Measurements from ENCODE around the gene TSPOAP1.

TSPOAP1 gene

DNA sequence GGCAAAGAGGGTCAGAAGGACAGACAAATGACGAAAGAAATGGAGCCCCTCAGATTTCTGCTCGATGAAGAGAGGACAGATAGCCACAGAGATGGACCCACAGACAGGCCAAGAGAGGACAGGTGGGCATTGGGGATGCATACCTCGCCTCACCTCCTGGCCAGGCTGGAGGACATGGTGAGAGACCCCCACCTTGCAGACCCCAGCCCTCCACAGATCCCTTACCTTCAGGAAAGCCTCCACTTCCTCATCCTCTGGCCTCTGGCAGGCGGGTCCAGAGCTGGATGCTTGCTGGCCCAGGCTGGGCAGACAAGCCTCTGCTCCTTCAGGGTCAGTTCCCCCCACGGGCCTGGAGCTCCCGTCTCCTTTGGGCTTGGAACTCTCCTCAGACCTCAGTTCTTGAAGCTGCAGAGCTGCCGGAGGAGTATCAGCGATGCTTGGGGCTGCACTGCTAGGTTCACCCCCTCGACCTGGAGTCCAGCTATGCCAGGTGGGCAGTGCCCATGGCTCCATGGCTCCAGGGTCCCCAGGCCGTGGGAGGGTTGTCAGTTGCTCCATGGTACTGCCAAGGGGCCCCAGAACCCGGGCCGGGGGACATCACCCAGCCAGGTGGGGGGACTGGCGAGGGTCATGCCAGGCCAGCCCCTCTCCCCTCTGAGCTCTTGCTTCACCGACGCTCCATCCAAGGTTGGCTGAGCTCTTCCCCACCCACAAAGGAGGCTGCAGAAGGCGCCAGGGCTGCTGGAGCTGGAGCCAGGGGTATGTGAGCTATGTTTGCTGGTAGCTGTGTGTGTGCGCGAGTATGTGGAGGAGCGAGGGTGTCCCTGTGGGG, 1.0 kb downstream of the TSPOAP1 start:
- no peak for DNase-seq

DNA sequence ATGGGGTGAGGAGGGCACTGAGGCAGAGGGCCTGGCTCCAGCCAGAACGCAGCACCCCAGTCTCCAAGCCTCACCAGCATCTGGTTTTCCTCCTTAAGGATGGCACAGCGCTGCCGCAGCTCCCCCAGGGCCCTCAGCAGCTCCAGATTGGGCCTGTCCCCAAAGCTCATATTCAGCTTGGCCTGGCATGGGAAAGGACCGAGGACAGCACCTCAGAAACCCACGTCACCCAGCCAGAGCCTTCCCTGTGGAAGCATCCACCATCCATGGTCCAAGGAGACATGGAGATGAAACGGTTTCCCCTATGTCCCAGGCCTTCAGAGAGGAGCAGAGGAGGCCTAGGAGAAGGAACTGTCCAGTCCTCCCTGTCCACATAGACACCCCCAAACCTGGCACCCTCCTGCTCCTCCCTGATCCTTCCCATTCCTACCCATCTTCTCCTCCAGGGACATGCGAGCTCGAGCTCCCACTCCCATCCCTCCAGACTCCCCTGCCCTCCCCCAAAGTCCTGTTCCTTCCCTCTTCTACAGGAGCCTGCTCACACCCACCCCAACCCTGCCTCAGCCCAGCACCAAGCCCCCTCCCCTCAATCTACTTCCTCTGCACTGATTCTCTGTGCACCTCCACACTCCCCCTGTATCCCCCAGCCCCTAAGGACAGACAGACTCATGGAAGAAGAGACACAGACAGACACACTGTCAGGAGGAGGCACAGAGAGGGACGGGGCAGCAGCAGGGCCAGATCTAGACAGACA, 1.8 kb downstream of the TSPOAP1 start:
- DNase-seq: no peak

DNA sequence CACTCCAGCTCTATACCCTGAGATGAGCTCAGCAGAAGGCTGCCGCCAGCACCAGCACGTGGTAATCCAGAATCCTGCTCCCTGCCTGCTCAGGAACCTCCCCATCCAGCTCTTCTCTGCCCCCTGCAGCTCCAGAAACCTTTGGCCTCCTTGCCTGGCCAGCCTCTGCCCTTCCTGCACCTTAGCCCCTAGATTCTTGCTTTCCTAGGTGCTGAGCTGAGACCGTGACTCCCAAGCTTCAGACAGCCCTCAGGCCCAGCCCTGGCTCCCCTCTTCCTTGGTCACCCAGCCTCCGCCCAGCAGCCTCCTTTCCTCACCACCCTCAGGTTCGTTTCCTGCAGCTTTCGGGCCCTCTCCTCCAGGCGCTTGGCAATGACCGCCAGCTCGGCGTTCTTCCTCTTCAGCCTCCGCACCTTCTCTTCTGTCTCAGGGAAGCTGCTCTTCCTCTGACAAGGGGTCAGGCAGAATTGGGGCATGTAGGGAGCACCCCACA, 2.6 kb downstream of the TSPOAP1 start:
- no peak for DNase-seq

DNA sequence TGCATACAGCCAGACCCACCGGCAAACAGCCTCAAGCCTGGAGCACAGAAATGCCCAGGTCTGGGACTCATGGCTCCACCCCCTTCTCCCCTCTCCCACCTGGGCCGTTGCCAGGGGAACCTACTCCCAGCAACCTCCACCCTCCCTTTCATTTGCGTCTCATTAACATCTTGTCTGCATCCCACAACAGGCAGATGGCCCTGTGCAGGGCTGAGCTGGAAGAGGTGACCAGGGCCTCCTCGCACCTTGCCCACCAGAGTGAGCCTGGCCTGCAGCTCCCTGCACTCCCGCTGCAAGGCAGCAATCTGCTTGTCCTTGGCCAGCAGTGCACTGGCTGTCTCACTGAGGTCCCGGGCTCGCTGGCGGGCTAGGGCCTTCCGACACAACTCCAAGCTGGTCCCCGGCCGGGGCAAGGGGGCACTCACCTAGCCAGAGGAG, 3.3 kb downstream of the TSPOAP1 start:
- DNase-seq: no peak

DNA sequence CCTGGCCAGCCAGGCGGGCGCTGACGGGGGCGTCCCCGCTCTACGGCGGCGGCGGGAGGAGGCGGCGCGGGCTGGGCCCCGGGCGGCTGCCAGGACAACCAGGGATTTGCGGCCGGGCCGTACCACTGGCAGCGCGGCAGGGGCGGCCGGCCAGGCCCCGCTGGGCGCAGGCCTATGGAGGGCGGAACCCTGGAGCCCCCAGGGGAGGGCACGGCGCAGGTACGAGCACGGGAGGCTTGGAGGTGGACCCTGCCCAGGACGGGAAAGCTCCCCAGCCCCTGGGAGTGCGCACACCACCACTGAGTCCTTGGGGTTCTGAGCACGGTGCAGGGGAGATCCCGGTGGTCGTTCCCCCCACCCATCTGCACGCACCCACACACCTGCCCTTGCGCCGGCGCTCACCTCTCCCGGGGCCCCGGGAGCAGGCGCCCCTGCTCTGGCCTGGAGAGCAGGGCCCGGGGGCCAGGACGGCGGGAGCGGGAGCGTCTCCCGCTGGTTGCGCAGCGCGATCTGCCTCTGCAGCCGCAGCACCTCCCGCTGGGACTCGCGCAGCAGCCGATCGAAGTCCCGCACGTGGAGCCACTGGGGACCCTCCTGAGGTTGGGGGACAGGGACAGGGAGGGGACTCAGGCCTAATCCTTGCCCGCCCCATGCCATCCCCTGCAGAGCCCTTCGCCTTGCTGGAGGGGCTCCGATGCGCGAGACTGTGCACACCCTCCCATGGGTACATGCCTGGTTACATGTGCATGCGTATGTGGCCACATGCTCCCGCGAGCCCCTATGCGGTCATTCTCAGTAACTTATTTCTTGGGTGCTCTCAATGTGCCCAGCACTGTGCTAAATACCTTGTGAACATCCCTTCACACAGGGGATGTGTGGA, 3.9 kb downstream of the TSPOAP1 start:
- no peak for DNase-seq

DNA sequence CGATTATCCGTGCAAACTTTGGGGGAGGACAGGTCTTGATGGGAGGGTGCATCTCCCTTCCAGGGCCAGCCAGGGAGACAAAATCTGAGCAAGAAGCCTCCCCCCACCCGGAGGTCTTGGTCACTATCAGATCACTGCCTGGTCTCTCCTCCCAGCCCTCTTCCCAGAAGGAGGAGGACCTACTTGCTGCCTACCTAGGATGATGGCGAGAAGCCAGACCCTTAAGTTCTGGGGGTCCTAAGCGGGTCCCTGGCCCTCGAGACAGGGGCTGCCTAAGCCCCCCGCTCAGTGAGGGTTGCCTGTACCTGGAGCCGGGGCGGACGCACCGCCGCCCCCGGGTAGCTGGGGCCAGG, 4.6 kb downstream of the TSPOAP1 start:
- DNase-seq: no peak

DNA sequence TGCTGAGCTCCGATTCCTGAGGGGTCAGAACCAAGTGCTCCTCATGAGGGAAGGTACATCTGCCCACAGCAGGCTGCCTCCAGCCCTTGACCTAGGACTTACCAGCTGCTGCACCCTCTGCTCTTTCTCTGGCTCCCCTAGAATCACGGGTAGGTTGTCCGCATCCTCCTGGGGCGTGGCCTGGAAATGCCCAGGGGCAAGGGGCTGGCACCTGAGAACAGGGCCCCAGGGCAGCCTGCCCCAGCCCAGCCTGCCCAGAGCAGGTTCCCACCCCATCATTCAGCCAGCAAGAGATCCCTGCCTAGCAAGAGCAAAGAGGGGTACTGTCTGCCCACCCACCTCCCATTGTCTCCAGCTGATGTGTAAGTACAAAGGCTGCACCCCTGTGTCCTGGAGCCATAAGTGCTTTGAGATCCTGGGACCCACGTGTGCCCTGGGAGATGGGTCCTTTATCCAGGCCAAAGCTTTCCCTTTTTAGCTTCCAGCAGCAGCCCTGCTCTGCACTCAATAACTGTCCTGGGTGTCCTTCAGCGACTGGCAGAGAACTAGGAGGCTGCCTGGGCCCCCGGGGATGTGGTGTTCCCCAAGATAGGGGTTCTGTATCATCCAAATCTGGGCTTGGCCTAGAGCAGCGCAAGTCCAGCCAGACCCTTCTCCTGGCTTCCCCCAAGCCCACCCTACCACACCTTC, 5.1 kb downstream of the TSPOAP1 start:
- DNase-seq: no peak

DNA sequence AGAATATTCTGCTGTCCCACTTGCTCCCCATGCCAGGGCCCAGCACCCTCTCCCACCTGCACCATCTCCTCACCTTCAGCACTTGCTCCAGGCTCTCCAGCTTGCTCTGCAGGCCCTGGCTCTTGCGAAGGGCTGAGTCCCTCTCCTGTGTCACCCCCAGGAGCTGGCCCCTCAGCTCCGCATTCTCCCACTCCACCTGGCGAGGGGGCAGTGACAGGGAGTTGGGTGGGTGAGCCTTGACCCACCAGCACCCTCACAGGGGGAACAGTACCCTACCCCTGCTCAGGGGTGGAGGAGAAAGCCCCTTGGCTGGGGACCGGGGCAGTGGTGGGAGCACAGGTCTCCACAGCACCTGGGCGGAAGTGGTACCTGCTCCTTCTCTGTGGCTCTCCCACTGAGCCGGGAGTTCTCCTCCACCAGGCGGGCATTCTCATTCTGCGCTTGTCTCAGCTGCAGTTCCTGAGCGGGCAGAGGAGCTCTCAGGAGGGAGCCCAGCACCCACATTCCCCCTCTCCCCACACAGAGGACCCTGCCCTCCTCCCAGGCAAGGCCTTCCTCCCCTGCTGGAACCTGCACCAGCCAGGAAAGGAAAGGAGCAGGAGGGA, 5.9 kb downstream of the TSPOAP1 start:
- DNase-seq: no peak

DNA sequence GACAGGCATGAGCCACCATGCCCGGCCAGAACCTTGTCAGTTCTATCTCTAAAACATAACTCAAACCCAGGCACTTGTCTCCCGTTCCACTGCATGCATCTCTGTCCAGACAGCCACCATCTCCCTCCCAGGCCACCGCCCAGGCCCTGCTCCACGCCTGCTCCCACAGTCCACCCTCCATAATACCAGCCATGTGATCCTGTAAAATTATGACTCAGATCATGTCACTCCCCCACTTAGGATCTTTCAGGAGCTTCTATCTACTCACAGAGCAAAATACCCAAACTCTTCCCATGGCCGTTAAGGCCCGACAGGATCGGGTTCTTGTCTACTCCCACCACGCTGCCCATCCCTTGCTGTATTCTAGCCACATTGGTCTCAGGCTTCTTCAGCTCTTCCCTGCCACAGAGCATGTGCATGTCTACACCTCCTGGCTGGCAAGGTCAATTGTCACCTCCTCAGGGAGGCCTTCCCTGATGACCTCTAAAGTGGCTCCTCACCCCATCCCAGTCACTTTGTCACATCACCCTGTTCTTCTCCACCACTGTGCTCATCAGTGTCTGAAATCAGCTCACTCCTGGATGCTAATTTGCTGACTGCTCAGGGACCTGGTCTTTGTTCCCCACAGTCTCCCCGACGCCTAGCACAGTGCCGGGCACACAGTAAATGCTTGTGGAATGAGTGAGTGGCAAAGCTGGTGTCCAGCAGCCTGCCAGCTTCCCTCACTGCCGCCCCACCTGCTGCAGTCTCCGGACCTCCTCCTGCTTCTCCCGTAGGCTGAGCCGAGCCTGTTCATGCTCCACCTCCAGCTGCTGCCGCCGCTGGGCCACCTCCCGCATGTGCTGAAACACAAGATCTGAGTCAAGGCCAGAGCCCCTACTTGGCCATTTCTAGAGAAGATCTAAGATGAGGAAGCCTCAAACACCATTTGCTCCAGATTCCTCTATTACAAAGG, 6.7 kb downstream of the TSPOAP1 start:
- DNase-seq: no peak

DNA sequence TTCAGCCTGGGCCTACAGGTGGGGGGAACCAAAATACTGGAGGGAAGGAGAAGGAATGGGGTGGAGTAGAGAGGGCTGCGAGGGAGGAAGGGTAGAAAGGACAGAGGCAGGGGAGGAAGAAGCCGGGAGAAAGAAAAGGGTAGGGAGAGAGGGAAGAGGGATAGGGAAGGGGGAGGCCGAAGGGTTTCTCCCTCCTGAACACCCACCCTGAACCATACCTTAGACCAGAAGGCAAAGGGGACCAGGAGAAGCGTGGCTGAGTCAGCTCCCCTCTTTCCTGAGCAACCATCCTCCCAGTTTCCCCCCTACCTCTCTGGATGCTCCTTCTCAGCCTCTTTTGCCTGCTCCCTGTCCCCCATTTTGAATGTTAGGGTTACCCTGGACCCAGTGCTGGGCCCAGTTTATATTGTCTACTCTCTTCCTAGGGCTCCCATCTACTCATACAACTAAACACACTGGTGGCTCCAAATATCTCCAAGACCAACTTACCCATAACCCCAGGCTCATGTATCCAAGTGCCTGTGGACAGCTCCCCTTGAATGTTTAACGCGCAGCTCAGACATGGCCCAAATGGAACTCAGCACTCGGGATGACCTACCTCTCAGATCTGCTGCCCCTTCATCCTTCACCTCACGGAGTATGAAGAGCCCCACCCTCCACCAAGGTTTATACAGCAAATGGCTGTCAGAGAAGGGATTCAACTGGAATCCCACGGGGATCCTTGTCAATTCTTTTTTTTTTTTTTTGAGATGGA, 7.8 kb downstream of the TSPOAP1 start:
- no peak for DNase-seq

DNA sequence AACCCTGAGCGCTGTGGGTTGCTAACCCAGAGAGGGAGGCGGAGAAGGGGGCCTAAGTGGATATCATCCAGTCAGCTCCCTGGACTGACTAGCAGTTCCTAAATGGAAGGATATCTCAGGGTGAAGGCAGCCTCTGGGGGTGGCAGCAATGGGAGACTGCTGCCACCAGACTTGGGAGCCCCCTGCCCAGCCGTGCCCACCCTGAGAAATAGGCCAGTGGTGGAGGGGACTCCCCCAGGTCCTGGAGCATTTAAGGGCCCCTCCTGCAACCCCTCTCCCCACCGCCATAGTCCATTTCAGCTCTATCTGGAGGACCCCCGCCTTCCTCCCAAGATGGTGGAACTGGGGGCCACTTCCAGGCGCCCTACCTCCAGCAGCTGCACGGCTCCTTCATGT, 8.4 kb downstream of the TSPOAP1 start:
- no peak for DNase-seq

DNA sequence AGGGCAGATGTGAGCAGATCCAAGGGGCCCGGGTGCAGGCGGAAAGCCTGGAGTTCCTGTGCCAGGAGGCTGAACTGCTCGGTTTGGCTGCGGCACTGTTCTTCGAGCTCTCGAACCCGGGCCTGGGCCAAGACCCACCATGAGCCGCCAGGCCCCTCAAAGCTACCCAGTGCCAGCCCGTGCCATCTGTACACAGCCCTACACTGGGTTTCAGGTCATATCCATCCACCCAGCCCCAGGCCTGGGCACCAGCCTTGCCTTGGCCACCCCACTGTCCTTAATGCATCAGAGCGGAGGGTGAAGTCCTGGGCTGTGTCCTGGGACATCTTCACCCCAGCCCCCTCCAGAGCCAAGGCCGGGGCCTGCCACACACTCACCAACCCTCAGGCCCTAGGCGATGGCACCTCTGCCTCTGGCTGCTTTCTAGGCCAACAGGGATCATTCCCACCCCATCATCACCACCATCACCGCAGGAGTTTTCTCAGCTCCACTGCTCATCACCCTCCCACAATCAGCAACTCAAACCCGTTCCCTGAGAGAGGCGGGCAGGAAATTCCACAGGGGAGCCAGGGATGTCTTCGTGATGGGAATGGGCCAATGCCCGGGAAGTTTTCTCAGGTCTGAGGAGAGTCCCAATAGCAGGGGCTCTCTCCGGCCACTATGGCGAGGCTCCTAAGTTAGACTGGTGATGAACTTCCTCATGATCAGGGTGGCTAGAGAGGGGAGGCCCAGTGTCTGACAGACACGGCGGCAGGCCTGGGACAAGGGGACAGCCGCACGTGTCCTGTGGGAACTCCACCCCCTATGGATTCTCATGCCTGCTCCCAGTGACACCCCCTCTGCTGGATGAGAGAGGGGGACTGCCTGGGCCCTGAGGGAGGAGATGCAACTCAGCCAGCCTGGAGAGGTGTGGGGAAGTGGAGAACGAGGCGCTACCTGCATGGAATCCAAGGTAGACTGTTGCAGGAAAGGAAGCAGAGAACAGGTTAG, 9.1 kb downstream of the TSPOAP1 start:
- DNase-seq: no peak

DNA sequence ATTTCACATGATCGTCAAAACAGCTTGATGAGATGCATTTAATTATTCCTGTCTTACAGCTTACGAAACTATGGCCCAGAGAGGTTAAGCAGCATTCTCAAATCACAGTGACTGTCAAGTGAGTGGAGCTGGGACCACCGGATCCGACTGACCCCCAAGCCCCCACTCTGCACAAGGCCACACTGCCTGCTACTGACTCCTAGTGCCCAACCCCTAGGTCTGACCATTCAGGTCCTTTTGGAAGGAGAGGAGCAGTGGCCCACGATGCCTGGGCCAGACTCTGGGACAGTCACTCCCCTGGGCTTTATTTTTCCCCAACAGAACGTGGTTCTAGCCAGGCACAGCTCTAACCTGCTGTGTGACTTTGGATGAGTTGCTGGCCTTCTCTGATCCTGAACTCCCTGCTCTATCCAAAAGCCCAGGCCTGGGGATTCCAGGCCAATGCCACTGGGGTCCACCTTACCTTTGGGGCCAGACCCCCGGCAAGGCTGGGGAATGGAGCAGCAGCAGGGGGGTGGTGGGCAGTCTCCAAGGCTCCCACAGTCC, 9.9 kb downstream of the TSPOAP1 start:
- DNase-seq: no peak

DNA sequence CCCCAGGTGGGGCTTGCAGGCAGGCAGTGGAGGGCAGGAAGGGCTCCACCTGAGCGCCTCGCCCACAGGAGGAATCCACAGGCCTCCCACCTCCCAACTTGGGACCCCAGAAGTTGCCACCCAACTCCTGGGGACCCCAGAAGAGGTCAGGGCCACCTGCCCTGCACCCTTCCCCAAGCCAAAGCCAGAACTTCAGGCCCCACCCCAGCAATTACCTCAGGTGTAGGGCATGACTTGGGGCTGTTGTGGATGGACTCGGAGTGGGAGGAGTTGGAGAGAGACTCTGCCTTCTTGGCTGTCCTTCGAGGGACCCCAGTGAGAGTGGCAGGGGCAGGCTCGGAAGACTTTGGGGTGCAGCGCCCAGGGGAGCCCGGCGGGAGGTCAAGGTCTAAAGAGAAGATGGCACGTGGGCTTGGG, 10.5 kb downstream of the TSPOAP1 start:
- DNase-seq: no peak

DNA sequence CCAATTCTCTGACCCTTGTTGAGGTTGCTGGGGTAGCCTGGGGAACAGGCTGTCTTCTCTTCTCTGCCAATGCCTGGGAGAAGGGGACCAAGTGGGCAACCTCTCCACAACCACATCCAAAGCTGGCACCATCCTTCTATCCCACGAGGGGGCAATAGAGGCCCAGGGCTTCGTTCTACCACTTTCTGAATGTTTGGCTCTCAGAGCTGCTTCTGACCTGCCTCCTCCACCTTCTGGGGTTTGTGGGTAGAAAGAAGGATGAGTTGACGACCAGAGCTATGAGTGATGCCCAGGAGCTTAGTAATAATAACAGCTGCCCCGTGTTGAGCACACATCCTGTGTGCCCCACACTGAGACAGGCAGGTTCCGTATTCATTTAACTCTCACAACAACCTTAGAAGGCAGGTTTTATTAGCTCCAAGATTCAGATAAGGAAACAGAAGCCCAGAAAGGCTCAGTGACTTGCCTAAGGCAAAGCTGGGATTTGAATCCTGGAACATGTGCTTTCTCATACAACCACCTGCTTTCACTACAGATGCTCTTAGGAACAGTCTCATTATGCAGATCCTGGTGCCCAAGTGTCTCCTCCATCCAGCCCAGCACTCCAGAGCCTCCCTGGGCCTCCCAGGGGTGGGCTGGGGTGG, 11.1 kb downstream of the TSPOAP1 start:
- DNase-seq: no peak

DNA sequence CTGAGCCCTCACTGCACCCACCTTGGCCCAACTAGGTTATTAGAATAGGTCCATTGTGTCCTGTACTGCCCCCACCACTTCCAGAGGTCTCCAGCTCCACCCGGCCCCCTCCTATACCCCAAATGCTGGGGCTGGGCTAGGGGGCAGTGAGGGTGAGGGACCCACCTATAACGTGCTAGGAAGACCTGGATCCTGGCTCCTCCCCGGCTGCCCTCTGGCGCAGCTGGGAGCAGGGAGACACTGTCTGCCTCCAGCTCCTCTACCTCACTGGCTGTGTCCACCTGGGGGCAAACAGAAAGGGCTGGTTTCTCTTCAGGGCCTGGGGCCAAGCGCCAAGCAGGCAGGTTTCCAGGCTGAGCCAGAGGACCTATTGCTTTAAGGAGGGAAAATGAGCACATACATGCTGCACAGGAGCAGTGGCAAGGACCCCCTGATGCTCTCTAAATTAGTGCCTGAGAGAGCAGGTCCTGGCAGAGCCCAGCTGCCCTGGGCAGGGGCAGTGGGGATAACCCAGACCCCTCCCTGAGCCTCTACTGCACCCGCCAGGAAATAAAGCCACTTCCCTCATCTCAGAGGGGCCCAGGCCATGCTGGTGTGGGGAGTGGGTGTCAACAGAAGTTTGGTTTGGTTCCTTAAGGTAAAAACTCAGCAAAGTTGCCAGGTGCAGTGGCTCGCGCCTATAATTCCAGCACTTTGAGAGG, 12.2 kb downstream of the TSPOAP1 start:
- no peak for DNase-seq

DNA sequence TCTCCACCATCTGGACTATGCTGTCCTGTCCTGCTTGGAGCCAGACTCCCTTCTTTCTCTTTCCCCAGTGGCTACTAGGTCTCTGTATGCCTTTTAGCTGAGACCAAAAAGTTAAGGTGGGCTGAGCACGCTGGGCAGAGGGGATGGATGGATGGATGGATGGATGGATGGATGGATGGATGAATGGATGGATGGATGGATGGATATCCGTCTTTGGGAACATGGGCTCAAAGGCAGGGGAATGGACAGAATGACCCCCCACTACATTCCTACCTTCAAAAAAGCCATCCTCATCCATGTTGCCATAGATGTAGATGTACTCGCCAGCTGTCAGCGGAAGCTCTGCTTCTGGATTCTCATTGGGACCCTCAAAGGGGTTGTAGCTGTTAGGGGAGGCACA, 12.8 kb downstream of the TSPOAP1 start:
- no peak for DNase-seq

All from SHP77 treated with DMSO at 0.1 percent for 48 hours (cell line).